ENCODE data around the gene JMJD6. TPM values are rescaled to one million over a fixed set of nuclear protein-coding genes. Genes with fewer than 3 reads are reported as not detected.

JMJD6 gene
- total RNA-seq, 1 donor from 2014 or later: 16.8 TPM

DNA sequence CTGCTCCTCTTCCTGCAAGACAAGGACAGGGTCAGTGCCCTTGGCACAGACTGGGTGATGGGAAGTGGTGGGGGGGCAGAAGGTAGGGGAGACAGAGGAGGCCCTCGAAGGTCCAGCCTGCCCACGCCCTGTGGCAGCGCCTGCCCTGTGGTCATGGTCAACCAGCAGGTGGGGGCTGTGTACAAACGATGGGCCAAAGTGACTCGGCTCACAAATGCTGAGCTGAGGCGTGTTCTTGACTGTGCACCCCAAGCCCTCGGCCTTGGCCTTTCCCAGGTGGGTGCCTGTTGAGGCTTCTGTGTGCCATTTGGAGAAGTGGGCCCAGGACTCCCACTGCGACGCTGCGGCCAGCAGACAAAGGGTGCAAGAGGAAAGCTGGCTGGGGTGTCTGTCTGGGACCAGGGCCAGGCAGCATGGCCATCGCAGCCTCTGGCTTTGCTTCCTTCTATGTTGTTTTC lies 38.2 kb downstream of the JMJD6 start:
- Mint-ChIP-seq H3K4me3 (ENCODE audit: unreplicated experiment) (peak overlapping the region; percentile 24), H3K27me3 (ENCODE audit: unreplicated experiment) (no peaks in the 10 kb centered on the region), H3K27ac (ENCODE audit: unreplicated experiment) (peak overlapping the region; percentile 95), H3K9me3 (ENCODE audit: unreplicated experiment) (no peaks in the 10 kb centered on the region), H3K36me3 (ENCODE audit: unreplicated experiment) (peaks cover 12% of the 10 kb centered on the region), H3K4me1 (ENCODE audit: unreplicated experiment) (peaks cover 75% of the 10 kb centered on the region)
- DNase-seq (ENCODE audit: extremely low spot score, unreplicated experiment): no peak
- TF ChIP-seq, protein P1, sequence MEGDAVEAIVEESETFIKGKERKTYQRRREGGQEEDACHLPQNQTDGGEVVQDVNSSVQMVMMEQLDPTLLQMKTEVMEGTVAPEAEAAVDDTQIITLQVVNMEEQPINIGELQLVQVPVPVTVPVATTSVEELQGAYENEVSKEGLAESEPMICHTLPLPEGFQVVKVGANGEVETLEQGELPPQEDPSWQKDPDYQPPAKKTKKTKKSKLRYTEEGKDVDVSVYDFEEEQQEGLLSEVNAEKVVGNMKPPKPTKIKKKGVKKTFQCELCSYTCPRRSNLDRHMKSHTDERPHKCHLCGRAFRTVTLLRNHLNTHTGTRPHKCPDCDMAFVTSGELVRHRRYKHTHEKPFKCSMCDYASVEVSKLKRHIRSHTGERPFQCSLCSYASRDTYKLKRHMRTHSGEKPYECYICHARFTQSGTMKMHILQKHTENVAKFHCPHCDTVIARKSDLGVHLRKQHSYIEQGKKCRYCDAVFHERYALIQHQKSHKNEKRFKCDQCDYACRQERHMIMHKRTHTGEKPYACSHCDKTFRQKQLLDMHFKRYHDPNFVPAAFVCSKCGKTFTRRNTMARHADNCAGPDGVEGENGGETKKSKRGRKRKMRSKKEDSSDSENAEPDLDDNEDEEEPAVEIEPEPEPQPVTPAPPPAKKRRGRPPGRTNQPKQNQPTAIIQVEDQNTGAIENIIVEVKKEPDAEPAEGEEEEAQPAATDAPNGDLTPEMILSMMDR (IDR thresholded peaks at IDR 0.05): no peak

DNA sequence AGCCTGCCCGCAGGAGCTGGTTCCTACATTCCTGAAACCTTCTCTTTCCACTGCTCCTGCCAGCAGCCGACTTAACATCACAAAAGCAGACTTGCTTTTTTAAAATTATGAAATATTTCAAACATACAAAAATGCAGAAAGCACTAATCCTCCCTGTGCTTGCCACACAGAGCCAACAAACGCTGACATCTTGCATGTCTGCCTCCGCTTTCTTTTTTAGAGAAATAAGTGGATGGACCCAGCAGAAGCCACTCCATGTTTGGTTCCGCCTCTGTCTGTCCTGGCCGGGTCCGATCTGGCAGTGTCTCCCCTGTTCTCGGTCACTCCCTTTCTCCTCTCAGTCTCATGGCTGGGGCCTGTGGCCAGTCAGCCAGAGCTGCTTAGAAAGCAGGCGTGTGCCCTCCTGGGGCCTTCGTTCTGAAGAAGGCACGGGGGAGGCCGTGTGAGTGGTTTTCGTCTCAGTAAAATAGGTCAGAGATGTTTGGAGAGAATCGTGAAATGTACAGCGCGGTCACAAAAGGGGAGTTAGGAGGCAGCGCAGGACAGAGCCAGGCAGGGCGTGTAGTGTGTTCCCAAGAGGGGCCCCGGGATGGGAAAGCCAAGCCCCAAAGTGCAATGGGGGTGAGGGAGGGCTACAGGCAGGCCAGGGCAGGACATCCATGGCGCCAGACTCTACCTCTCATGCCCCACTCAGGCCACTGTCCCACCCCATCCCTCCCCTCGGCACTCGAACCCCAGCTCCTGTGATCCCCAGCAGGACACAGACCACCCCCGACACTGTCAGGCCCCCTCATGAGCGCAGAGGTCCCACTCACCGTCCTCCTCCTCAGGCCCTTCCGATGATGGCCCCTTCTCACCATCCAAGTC lies 38.9 kb downstream of the JMJD6 start:
- TF ChIP-seq, protein P1 (IDR thresholded peaks at IDR 0.05): no peak
- DNase-seq (ENCODE audit: extremely low spot score, unreplicated experiment): no peak
- Mint-ChIP-seq H3K27ac (ENCODE audit: unreplicated experiment) (peak overlapping the region; percentile 95), H3K9me3 (ENCODE audit: unreplicated experiment) (no peaks in the 10 kb centered on the region), H3K4me1 (ENCODE audit: unreplicated experiment) (peaks cover 75% of the 10 kb centered on the region), H3K27me3 (ENCODE audit: unreplicated experiment) (no peaks in the 10 kb centered on the region), H3K4me3 (ENCODE audit: unreplicated experiment) (peak overlapping the region; percentile 26), H3K36me3 (ENCODE audit: unreplicated experiment) (peaks cover 12% of the 10 kb centered on the region)

DNA sequence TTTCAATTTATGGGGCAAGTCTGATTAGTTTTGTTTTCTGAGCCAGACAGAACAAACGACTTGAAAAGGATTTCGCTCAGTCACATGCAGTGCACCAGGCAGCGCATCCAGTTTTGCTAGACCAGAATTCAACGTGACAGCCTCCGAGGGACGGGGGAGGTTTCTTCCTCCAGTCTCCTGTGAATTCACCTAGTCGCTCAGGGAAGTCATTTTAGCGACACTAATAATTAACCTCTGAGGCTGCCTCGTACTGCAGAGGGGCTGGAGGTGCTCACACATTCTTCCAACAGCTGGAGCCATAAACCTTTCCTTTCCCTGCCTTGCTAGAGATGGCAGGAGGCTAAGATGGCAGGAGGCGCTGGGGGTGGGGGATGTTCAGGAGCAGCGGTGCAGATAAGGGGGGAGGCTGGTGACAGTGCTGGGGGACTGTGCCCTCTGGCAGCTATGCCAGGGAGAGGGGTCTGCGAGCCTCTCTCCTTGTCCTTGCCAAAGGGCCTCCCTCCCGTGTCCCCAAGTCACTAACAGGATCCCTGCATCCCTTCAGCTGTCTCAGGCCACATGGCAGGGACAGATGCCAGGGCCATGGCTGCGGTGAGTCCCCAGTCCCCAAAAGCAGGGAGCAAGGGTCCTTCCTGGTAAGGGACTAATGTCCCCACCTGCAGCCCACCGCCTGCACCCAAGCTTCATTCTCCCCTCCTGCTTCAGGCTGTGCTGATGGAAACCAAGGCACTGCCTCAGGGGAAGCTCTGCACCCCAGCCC lies 39.7 kb downstream of the JMJD6 start:
- TF ChIP-seq, protein P1 (IDR thresholded peaks at IDR 0.05): no peak

DNA sequence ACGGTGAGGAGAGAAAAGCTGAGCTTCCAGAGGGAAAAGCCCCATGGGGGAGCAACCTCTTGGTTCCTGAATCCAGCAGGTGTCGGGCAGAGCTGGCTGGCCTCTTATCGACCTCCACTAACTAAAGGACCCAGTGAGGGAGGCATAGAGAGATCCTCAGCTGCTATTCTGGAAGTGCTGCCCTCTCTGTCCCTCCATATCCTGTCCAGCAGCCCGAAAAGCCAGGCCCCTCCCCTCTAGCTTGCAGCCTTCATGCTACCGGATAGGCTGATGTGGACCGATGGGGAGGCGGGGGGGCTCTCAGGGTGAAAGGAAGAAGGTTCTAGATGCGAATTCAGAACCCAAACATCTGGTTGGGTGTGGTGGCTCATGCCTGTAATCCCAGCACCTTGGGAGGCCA lies 40.6 kb downstream of the JMJD6 start:
- Mint-ChIP-seq H3K27ac (ENCODE audit: unreplicated experiment) (no peak overlapping the region), H3K27me3 (ENCODE audit: unreplicated experiment) (no peaks in the 10 kb centered on the region), H3K4me3 (ENCODE audit: unreplicated experiment) (no peak overlapping the region), H3K4me1 (ENCODE audit: unreplicated experiment) (peaks cover 79% of the 10 kb centered on the region), H3K9me3 (ENCODE audit: unreplicated experiment) (no peaks in the 10 kb centered on the region), H3K36me3 (ENCODE audit: unreplicated experiment) (peaks cover 18% of the 10 kb centered on the region)
- TF ChIP-seq, protein P1 (IDR thresholded peaks at IDR 0.05): no peak
- no peak for DNase-seq (ENCODE audit: extremely low spot score, unreplicated experiment)

More for the DNA sequence above, 39.7 kb downstream of the JMJD6 start:
- peaks cover 79% of the 10 kb centered on the region for H3K4me1 Mint-ChIP-seq (ENCODE audit: unreplicated experiment)
- H3K9me3 Mint-ChIP-seq (ENCODE audit: unreplicated experiment): no peaks in the 10 kb centered on the region
- peak overlapping the region; percentile 95 for H3K27ac Mint-ChIP-seq (ENCODE audit: unreplicated experiment)
- H3K27me3 Mint-ChIP-seq (ENCODE audit: unreplicated experiment): no peaks in the 10 kb centered on the region
- no peak for DNase-seq (ENCODE audit: extremely low spot score, unreplicated experiment)
- peaks cover 15% of the 10 kb centered on the region for H3K36me3 Mint-ChIP-seq (ENCODE audit: unreplicated experiment)
- no peak overlapping the region for H3K4me3 Mint-ChIP-seq (ENCODE audit: unreplicated experiment)

DNA sequence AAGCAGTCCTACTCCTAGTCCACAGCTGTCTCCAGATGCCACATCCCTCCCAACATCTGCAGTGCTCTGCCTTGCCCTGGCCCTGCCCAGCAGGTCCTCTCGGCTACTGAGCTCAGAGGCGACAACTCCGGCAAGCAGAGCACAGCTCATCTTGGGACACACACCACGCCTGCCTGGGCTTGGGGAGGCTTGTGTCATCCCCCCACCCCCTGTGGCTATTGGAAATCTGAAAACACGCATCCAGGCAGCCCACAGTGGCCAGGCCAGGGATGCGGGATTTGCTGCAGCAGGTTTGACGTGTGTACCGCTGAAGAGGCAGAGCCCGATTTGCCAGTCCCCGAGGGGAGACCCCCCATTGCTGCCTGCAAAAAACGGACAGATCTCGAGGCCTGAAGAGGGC lies 41.0 kb downstream of the JMJD6 start:
- TF ChIP-seq, protein P1 (IDR thresholded peaks at IDR 0.05): no peak
- no peaks in the 10 kb centered on the region for H3K27me3 Mint-ChIP-seq (ENCODE audit: unreplicated experiment)
- peaks cover 76% of the 10 kb centered on the region for H3K4me1 Mint-ChIP-seq (ENCODE audit: unreplicated experiment)
- H3K27ac Mint-ChIP-seq (ENCODE audit: unreplicated experiment): no peak overlapping the region
- no peak for DNase-seq (ENCODE audit: extremely low spot score, unreplicated experiment)
- H3K9me3 Mint-ChIP-seq (ENCODE audit: unreplicated experiment): no peaks in the 10 kb centered on the region
- H3K36me3 Mint-ChIP-seq (ENCODE audit: unreplicated experiment): peaks cover 22% of the 10 kb centered on the region
- H3K4me3 Mint-ChIP-seq (ENCODE audit: unreplicated experiment): no peak overlapping the region

Measured in osteocyte (in vitro differentiated cells).